HG03196 (cell line): ENCODE data around the gene EYS.

ENCODE experiments used
- ATAC-seq: cut with Tn5 transposase; IDR thresholded peaks from one replicate; pipeline ENCODE4 v1.9.1; 2021; ENCODE audit not compliant: unreplicated experiment

EYS gene

GRCh38 chr6:64197246-64197645 is 1509.8 kb downstream of the EYS start:
- ATAC-seq: no peak

GRCh38 chr6:64186592-64186991 is 1520.4 kb downstream of the EYS start:
- ATAC-seq: no peak

- ATAC-seq: no peak
These were observed 1521.4 kb downstream of the EYS start for GRCh38 chr6:64185621-64186020.

GRCh38 chr6:64175296-64175695 is 1531.7 kb downstream of the EYS start:
- no peak for ATAC-seq

GRCh38 chr6:64170316-64170715 is 1536.7 kb downstream of the EYS start:
- ATAC-seq: no peak

GRCh38 chr6:64160486-64160885 is 1546.5 kb downstream of the EYS start:
- ATAC-seq: no peak

GRCh38 chr6:64155063-64155462 is 1552.0 kb downstream of the EYS start:
- ATAC-seq: no peak

- no peak for ATAC-seq
These were observed 1560.2 kb downstream of the EYS start for GRCh38 chr6:64146876-64147275.

- no peak for ATAC-seq
These were observed 1560.9 kb downstream of the EYS start for GRCh38 chr6:64146094-64146493.

- ATAC-seq: no peak
These were observed 1561.4 kb downstream of the EYS start for GRCh38 chr6:64145658-64146057.

- ATAC-seq: no peak
These were observed 1563.9 kb downstream of the EYS start for GRCh38 chr6:64143101-64143500.

- ATAC-seq: no peak
These were observed 1565.3 kb downstream of the EYS start for GRCh38 chr6:64141680-64142079.

- no peak for ATAC-seq
These were observed 1578.6 kb downstream of the EYS start for GRCh38 chr6:64128301-64129024.

GRCh38 chr6:64123761-64124633 is 1583.0 kb downstream of the EYS start:
- no peak for ATAC-seq

GRCh38 chr6:64122712-64123375 is 1584.2 kb downstream of the EYS start:
- ATAC-seq: no peak

GRCh38 chr6:64121011-64121565 is 1585.9 kb downstream of the EYS start:
- ATAC-seq: no peak

- no peak for ATAC-seq
These were observed 1593.3 kb downstream of the EYS start for GRCh38 chr6:64113704-64114103.

- ATAC-seq: no peak
These were observed 1603.0 kb downstream of the EYS start for GRCh38 chr6:64104051-64104450.

GRCh38 chr6:64103480-64103879 is 1603.5 kb downstream of the EYS start:
- no peak for ATAC-seq

- no peak for ATAC-seq
These were observed 1606.2 kb downstream of the EYS start for GRCh38 chr6:64100702-64101303.

- no peak for ATAC-seq
These were observed 1616.7 kb downstream of the EYS start for GRCh38 chr6:64090352-64090751.
